Calu3 (cell line): ENCODE measurements around the gene MGST2. TPM values are rescaled to one million over a fixed set of nuclear protein-coding genes. Genes with fewer than 3 reads are reported as not detected.

ENCODE experiments used
- BruUV-seq: library from RNA; stranded (reverse); fragments of 400-500 nt; replicated peaks from 2 replicates; lab custom pipeline; 2021; lab: Mats Ljungman, UMichigan
- CTCF ChIA-PET: fragments of 300-600 bp; sonication (Branson Sonifier 250); formaldehyde crosslinking; loops from one replicate; lab custom pipeline; 2022; ENCODE audit warnings: antibody characterized with exemption; lab: Charles Lee
- DNase-seq: peaks from one replicate; pipeline ENCODE4 v3.0.0; 2022
- H3K27ac Mint-ChIP-seq: one replicate; pipeline ENCODE4 v1.8.0; 2022; ENCODE audit warnings: mixed read lengths; ENCODE audit not compliant: unreplicated experiment
- H3K27me3 Mint-ChIP-seq: one replicate; pipeline ENCODE4 v1.8.0; 2022; ENCODE audit warnings: mixed read lengths; ENCODE audit not compliant: unreplicated experiment
- H3K36me3 Mint-ChIP-seq: one replicate; pipeline ENCODE4 v1.8.0; 2022; ENCODE audit warnings: mild to moderate bottlenecking, moderate library complexity, mixed read lengths; ENCODE audit not compliant: insufficient read depth, unreplicated experiment
- H3K4me1 Mint-ChIP-seq: one replicate; pipeline ENCODE4 v1.8.0; 2022; ENCODE audit warnings: mild to moderate bottlenecking, low read depth, mixed read lengths; ENCODE audit not compliant: unreplicated experiment
- H3K4me3 Mint-ChIP-seq: one replicate; pipeline ENCODE4 v1.8.0; 2022; ENCODE audit warnings: mild to moderate bottlenecking, low read depth, moderate library complexity, mixed read lengths; ENCODE audit not compliant: unreplicated experiment
- H3K9me3 Mint-ChIP-seq: one replicate; pipeline ENCODE4 v1.8.0; 2022; ENCODE audit warnings: low read depth, mixed read lengths; ENCODE audit not compliant: unreplicated experiment
- intact Hi-C: fragments of 100-400 bp; cut with micrococcal nuclease; formaldehyde crosslinking; loops from one replicate; pipeline ENCODE4 v1.10.0; 2022; ENCODE audit not compliant: unreplicated experiment
- total RNA-seq: library from RNA; stranded (reverse); gene quantifications from 2 replicates; pipeline ENCODE4 v1.2.3, GENCODE V29; 2022
- TF ChIP-seq, protein P1 (sequence below): fragments of 200-600 bp; IDR thresholded peaks from one replicate; pipeline ENCODE4 v1.8.0; 2022; ENCODE audit warnings: antibody characterized with exemption; ENCODE audit not compliant: unreplicated experiment

The MGST2 gene
- total RNA-seq, 1 experiment from 2014 or later = 31.9 TPM

DNA sequence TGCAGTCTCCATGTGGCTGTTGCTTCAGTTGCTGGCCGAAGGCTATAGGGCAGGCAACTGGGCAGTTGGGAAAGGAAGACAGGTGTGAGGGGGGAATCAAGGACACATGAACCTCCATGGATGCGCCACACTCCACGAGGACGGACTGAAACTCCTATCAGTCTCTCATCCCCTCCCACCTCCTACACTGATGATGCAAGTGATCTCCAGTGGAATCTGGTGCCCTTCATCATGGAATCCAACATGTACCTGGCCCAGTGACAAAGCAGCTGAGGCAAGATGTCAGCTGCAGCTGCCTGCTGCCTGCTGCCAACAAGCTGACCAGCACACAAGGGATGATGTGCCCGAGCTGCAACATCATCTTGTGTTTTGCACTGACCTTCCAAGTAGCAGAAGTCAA lies 26.0 kb upstream of the MGST2 start:
- peaks cover 9% of the 10 kb centered on the region for H3K36me3 Mint-ChIP-seq
- no TSS peak for BruUV-seq
- intact Hi-C loops = no loop called here
- H3K4me1 Mint-ChIP-seq = peaks cover 48% of the 10 kb centered on the region
- no peak for DNase-seq
- no peak overlapping the region for H3K4me3 Mint-ChIP-seq
- TF ChIP-seq, protein P1, sequence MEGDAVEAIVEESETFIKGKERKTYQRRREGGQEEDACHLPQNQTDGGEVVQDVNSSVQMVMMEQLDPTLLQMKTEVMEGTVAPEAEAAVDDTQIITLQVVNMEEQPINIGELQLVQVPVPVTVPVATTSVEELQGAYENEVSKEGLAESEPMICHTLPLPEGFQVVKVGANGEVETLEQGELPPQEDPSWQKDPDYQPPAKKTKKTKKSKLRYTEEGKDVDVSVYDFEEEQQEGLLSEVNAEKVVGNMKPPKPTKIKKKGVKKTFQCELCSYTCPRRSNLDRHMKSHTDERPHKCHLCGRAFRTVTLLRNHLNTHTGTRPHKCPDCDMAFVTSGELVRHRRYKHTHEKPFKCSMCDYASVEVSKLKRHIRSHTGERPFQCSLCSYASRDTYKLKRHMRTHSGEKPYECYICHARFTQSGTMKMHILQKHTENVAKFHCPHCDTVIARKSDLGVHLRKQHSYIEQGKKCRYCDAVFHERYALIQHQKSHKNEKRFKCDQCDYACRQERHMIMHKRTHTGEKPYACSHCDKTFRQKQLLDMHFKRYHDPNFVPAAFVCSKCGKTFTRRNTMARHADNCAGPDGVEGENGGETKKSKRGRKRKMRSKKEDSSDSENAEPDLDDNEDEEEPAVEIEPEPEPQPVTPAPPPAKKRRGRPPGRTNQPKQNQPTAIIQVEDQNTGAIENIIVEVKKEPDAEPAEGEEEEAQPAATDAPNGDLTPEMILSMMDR = no peak
- H3K27ac Mint-ChIP-seq = no peak overlapping the region
- H3K9me3 Mint-ChIP-seq = no peaks in the 10 kb centered on the region
- CTCF ChIA-PET = interaction anchor here (0.6 kb wide), 1 partner anchor 688 kb away, joined by 3 read pairs; no protein-coding TSS in a partner anchor
- H3K27me3 Mint-ChIP-seq = no peaks in the 10 kb centered on the region

DNA sequence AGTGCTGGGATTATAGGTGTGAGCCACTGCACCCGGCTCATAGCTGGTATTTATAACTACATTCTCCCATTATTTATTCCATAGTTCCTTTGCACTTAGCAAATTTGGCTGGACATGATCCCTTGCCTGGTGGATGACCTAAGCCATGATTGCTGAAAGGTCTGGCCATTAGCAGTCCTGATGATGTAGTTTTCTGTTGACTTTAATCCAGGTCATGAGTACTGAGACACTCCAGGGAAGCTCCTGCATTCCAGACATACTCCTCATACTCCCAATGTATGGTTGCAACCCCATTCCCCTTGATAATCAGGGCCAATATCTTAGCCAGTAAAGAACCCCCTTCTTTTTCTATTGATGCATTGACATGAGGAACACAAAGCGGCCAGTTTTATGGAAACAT lies 24.4 kb upstream of the MGST2 start:
- Mint-ChIP-seq H3K27me3 (no peaks in the 10 kb centered on the region), H3K9me3 (no peaks in the 10 kb centered on the region), H3K4me1 (peaks cover 54% of the 10 kb centered on the region), H3K36me3 (peaks cover 13% of the 10 kb centered on the region), H3K27ac (no peak overlapping the region), H3K4me3 (no peak overlapping the region)
- no TSS peak for BruUV-seq
- TF ChIP-seq, protein P1 = no peak
- CTCF ChIA-PET = no interaction called here
- no peak for DNase-seq
- intact Hi-C loops = no loop called here

DNA sequence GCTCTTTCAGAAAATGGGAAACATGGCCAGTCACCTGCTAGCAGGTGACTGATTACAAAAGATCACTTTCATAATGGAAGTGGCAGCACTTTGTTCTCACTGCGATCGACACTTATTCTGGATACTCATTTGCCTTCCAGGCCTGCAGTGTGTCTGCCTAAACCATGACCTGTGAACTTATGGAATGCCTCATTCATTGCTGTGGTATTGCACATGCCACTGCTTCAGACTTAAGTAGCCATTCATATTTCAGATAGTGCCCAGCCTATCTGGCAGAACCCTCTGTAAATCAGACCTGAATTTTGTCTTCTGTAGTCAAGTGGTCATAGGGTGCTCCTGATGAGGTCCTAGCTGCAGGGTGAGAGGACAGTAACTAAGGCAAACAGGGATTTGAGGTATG lies 23.3 kb upstream of the MGST2 start:
- peak overlapping the region; percentile 87 for H3K27ac Mint-ChIP-seq
- peaks cover 59% of the 10 kb centered on the region for H3K4me1 Mint-ChIP-seq
- H3K36me3 Mint-ChIP-seq = peaks cover 13% of the 10 kb centered on the region
- no peak for DNase-seq
- no peak overlapping the region for H3K4me3 Mint-ChIP-seq
- TF ChIP-seq, protein P1 = no peak
- no TSS peak for BruUV-seq
- intact Hi-C loops = no loop called here
- H3K27me3 Mint-ChIP-seq = no peaks in the 10 kb centered on the region
- H3K9me3 Mint-ChIP-seq = no peaks in the 10 kb centered on the region
- CTCF ChIA-PET = no interaction called here

DNA sequence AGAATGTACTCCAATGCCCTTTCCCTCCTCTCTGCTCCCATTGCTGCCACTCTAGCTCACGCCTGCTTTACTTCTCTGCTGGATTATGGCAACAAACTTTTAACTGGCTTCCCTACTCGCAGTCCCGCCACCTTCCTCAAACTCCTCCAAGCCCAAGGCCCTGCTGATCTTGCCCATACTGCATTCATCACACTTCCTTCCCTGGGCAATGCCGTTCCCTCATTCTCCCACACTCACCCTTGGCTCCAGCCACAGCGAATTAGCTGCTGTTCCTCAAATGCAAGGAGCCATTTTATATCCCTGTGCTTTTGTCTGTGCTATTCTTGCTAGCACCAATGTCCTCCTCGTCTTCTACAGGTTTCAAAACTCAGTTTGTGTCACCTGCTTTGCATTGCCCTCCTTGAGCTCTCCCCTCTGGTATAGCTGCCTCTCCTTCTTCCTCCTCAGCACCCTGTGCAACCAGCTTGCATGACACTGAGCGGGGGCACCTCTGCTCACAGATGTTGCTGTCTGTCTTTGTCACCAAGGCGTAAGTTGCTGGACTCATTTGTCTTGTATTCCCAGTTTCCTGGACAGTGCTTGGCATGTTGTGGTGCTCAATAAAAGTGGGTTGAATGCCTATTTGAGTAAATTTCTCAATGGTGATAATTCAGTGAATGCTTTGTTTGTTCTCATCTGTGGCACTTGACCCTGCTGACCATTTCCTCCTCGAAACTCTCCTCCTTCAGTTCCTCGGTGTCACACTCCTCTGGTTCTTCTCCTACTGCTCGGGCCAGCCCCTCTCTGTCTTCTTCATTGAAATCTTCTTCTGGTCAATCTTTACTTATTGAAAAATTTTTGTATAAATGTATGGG lies 22.4 kb upstream of the MGST2 start:
- Mint-ChIP-seq H3K4me1 (peaks cover 61% of the 10 kb centered on the region), H3K9me3 (no peaks in the 10 kb centered on the region), H3K36me3 (peaks cover 13% of the 10 kb centered on the region), H3K27me3 (no peaks in the 10 kb centered on the region), H3K4me3 (peak overlapping the region; percentile 45), H3K27ac (peak overlapping the region; percentile 87)
- TF ChIP-seq, protein P1 = no peak
- CTCF ChIA-PET = no interaction called here
- intact Hi-C loops = no loop called here
- no peak for DNase-seq
- no TSS peak for BruUV-seq
